Measurements from ENCODE around the gene TRIM14.

The TRIM14 gene

DNA sequence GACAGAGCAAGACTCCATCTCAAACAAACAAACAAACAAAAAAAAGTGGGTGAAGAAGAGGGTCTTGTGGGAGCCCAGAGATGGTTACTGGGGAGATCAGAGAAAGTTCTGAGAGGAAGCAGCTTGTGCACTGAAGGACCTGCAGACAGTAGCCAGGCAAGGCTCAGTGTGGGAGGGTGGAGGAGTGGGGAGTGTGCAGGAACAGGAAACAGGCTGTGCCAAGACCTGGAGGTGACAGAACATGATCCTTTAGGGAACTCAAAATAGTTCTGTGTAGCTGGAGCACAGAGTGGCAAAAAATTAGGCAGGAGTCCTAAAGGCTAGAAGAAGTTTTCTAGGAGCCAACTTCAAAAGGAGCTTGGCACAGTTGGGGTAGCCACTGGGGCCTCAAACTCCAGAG lies 81.7 kb downstream of the TRIM14 start:
- ChIA-PET CTCF (interaction anchor here (0.7 to 5.5 kb wide), 12 partner anchors 9 to 55 kb away, joined by 3 to 74 read pairs (median 5); partner anchors contain the start of genes ANP32B and NANS), POLR2A (interaction anchor here (1.0 kb wide), 1 partner anchor 19 kb away, joined by 5 read pairs; the partner anchor contains the start of gene NANS)
- DNase-seq (ENCODE audit: extremely low spot score) = no peak
- no peak for TF ChIP-seq CTCF (IDR thresholded peaks at IDR 0.05; ENCODE audit: control extremely low read depth, extremely low read depth, low read depth, missing control alignments)

DNA sequence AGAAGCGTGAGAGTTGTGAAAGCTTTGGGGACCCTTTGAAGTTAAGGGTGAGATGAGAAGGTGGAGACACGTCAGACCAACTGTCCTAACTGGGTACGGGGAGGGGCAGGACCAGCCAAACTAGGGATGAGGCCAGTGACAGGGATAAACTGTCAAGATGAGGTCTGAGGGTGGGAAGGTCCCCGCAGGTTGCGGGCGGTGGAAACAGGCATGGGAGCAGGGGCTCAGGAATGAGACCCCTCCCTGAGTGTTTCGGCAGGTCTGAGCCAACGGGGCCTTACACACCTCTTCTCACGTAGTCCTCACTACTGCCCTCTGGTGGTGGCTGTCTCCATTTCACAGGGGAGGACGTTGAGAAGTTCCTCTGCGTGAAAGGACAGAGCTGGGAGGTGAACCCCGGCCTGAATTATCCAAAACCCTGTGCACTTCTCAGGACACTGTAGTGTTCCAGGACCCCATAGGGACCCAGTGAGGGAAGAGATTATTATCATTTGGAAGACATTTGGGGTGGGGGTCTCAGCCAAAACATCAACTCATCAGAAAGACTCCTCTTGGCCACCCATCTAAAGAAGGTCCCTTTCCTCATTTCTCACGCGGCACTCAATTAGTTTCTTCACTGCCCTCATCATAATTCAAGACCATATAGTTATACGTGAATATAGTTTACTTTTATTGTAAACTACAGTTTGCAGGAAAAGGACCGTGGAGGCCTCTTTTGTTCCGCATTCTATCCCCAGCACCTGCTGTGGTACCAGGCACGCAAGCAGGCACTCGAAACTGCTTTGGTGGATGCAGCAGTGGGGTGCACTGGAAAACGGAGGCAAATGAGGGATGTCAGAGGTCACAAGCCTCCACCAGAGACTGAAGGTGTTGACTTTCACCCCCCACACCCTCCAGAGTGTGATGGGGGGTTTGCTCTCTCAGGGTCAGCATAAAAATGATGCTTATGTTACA lies 84.2 kb downstream of the TRIM14 start:
- ChIA-PET POLR2A (no interaction called here), CTCF (interaction anchor here (0.6 to 5.5 kb wide), 35 partner anchors 11 to 389 kb away, joined by 3 to 74 read pairs (median 5); partner anchors contain the start of genes ANP32B, NANS and TBC1D2)
- peak; percentile 80 for DNase-seq (ENCODE audit: extremely low spot score)
- TF ChIP-seq CTCF (IDR thresholded peaks at IDR 0.05; ENCODE audit: control extremely low read depth, extremely low read depth, low read depth, missing control alignments) = peak; percentile 90

DNA sequence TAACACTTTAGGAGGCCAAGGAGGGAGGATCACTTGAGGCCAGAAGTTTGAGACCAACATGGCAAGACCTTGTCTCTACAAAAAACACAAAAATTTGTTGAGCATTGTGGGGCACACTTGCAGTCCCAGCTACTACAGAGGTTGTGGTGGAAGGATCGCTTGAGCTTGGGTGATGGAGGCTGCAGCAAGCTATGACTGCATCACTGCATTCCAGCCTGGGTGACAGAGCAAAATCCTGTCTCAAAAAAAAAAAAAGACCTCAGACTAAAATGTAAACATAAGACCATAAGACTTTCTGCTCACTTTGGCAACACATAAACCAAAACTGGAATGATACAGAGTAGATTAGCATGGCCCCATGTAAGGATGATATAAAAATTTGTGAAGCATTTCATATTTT lies 87.1 kb downstream of the TRIM14 start:
- CTCF ChIA-PET = interaction anchor here (0.8 to 1.2 kb wide), 3 partner anchors 20 to 105 kb away, joined by 3 read pairs; no protein-coding TSS in a partner anchor
- no peak for TF ChIP-seq CTCF (IDR thresholded peaks at IDR 0.05; ENCODE audit: control extremely low read depth, extremely low read depth, low read depth, missing control alignments)
- no peak for DNase-seq (ENCODE audit: extremely low spot score)
- POLR2A ChIA-PET = no interaction called here

- POLR2A ChIA-PET = no interaction called here
- CTCF ChIA-PET = no interaction called here
- DNase-seq (ENCODE audit: extremely low spot score) = no peak
- no peak for TF ChIP-seq CTCF (IDR thresholded peaks at IDR 0.05; ENCODE audit: control extremely low read depth, extremely low read depth, low read depth, missing control alignments)
These were observed 87.9 kb downstream of the TRIM14 start for GRCh38 chr9:98031169-98031568.

DNA sequence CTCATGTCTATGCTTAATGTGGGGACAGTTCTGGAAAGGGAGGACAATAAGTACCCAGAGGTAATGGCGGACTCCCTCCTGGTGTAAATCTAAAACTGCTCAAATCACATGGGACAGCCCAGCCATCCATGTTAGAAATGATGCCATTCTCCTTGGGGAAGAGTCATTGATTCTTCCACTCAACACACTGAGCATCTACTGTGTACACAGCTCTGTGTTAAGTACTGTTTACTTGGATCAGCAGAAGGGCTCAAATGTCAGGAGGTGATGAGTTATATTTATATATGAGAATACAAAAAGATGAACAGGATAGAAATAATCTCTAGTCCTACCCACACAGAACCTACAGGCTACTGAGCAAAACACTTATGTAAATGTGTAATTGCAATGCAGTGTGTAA lies 94.3 kb downstream of the TRIM14 start:
- no peak for TF ChIP-seq CTCF (IDR thresholded peaks at IDR 0.05; ENCODE audit: control extremely low read depth, extremely low read depth, low read depth, missing control alignments)
- POLR2A ChIA-PET = no interaction called here
- DNase-seq (ENCODE audit: extremely low spot score) = no peak
- CTCF ChIA-PET = interaction anchor here (1.1 to 4.5 kb wide), 3 partner anchors 10 to 49 kb away, joined by 3 to 30 read pairs (median 3); no protein-coding TSS in a partner anchor

DNA sequence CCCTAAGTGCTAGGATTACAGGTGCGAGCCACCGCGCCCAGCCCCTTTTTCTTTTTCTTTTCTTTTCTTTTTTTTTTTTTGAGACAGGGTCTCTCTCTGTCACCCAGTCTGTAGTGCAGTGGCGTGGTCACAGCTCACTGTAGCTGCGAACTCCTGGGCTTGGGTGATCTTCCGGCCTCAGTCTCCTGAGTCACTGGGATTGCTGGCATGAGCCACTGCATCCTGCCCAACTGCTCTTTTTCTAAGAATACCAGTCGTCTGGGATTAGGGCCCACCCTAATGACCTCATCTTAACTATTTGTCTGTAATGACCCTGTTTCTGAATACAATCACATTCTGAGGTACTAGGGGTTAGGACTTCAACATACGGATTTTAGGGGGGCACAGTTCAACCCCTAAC lies 96.6 kb downstream of the TRIM14 start:
- no peak for DNase-seq (ENCODE audit: extremely low spot score)
- POLR2A ChIA-PET = no interaction called here
- CTCF ChIA-PET = interaction anchor here (4.5 kb wide), 1 partner anchor 12 kb away, joined by 30 read pairs; no protein-coding TSS in a partner anchor
- no peak for TF ChIP-seq CTCF (IDR thresholded peaks at IDR 0.05; ENCODE audit: control extremely low read depth, extremely low read depth, low read depth, missing control alignments)
